Gastroesophageal sphincter (tissue), 3 donors: Measurements from ENCODE around the gene PLXDC1.

Experiments used
- EP300 ChIP-seq: sonication (generic); formaldehyde crosslinking; IDR thresholded peaks from one replicate; pipeline ENCODE4 v1.6.1; 2017; ENCODE audit warnings: antibody characterized with exemption, mild to moderate bottlenecking
- POLR2A ChIP-seq, 2 donors: fragments of 450-650 bp; IDR thresholded peaks; one replicate each; pipeline ENCODE4 v1.6.1; 2017; ENCODE audit warnings: antibody characterized with exemption in 2 of 2, mild to moderate bottlenecking in 2 of 2, moderate library complexity in 1 of 2
- TF ChIP-seq, protein P1 (sequence below), 4 experiments: fragments of 200-600 bp in 2 of 4; fragments of 450-650 bp in 2 of 4; sonication (generic) in 1 of 4; IDR thresholded peaks; one replicate each; pipeline ENCODE4 v1.5.1; 2017 to 2019; ENCODE audit warnings: antibody characterized with exemption in 4 of 4, mild to moderate bottlenecking in 2 of 4, moderate library complexity in 2 of 4

DNA sequence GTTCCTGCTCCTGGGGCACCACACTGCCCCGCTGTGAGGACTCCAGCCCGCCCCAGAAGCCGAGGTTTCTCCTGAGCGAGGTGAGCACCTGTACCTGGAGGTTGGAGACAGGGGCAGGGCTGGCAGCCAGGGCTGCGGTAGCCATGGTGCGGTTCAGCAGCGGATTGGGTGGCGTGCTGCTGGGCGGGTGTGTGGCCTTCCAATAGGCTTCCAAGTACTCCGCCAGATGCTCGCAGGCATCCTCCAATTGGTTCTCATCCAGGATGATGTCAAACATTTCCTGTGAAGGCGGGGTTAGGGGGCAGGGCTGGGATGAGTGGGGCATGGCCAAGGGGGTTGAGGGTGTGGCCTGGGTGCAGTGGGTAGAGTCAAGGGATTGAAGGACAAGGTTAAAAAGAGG lies 25.8 kb upstream of the PLXDC1 start:
- TF ChIP-seq, protein P1, sequence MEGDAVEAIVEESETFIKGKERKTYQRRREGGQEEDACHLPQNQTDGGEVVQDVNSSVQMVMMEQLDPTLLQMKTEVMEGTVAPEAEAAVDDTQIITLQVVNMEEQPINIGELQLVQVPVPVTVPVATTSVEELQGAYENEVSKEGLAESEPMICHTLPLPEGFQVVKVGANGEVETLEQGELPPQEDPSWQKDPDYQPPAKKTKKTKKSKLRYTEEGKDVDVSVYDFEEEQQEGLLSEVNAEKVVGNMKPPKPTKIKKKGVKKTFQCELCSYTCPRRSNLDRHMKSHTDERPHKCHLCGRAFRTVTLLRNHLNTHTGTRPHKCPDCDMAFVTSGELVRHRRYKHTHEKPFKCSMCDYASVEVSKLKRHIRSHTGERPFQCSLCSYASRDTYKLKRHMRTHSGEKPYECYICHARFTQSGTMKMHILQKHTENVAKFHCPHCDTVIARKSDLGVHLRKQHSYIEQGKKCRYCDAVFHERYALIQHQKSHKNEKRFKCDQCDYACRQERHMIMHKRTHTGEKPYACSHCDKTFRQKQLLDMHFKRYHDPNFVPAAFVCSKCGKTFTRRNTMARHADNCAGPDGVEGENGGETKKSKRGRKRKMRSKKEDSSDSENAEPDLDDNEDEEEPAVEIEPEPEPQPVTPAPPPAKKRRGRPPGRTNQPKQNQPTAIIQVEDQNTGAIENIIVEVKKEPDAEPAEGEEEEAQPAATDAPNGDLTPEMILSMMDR (IDR thresholded peaks at IDR 0.05) = no peak
- TF ChIP-seq POLR2A (IDR thresholded peaks at IDR 0.05) (no peak), EP300 (no peak)
